GM19193 (cell line): ENCODE measurements around the gene RIN3.

Experiments used
- POLR2A ChIP-seq: IDR thresholded peaks from 4 replicates; pipeline ENCODE4 v1.6.1; 2011; ENCODE audit not compliant: insufficient read depth, insufficient read length; ENCODE audit errors: extremely low read depth

The RIN3 gene

DNA sequence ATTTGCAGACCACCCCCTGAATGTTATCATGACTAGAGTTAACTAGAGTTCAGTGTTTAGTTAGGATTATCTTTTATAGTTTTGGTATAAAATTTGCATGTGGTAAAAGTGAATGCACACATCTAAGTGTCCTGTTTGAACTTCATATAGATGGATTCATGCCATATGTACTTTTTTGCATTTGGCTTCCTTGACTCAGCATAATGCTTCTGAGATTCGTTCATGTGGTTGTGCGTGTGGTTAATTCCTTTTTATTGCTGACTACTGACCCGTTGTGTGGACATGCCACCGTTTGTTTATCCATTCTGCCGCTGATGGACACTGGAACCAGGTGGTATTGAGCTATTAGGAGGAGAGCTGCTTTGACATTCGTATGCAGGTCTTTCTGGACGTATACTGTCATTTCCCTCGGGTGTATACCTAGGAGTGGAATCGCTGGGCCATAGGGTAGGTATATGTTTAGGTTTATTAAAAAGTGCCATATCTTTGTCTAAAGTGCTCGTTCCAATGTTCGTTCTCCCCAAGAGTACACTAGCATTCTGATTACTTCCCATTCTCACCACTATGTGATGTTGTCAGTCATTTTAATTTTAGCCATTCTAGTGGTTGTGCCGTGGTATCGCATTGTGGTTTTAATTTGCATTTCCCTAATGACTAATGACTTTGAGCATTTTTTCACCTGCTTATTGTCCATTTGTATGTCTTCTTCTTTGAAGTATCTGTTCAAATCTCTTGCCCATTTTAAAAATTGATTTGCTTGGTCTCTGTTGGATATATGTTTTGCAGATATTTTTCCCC, 37.7 kb downstream of the RIN3 start:
- TF ChIP-seq POLR2A: no peak

DNA sequence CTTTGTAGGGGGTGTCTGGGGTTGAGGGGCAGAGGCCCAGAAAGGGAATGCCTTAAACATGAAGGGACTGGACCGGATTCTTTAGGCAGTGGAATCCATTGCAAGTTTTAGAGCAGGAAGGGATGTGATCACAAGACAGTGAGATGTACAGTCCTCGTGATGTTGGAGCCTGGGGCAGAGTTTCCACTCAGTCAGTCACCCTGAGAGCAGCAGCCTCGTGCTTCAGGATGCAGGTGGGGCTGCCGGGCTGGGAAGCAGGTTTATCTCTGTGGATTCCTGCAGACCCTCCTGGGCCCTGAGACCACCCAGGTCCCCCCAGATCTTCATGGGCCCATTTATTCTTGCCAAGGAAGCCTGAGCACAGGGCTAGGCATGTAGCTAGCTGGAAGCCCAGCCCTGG, 38.5 kb downstream of the RIN3 start:
- TF ChIP-seq POLR2A: no peak

DNA sequence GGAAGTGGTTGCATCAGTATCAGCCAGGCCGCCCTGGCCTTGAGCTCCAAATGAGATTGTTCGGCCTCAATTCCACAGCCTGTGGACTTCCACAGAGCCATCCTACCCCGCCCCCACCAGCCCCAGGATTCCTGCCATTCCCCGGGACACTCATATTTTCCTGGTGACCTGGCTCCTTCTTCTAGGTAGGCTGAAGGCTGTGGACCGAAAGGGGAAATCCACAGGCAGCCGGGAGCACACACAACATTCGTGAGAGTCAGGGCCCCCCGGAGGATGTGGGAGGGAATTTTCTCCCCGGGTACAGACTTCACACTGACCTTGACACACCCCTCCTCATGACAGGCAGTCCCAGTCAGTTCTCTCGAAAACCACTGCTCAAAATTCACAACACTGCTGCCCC, 39.9 kb downstream of the RIN3 start:
- TF ChIP-seq POLR2A: no peak

DNA sequence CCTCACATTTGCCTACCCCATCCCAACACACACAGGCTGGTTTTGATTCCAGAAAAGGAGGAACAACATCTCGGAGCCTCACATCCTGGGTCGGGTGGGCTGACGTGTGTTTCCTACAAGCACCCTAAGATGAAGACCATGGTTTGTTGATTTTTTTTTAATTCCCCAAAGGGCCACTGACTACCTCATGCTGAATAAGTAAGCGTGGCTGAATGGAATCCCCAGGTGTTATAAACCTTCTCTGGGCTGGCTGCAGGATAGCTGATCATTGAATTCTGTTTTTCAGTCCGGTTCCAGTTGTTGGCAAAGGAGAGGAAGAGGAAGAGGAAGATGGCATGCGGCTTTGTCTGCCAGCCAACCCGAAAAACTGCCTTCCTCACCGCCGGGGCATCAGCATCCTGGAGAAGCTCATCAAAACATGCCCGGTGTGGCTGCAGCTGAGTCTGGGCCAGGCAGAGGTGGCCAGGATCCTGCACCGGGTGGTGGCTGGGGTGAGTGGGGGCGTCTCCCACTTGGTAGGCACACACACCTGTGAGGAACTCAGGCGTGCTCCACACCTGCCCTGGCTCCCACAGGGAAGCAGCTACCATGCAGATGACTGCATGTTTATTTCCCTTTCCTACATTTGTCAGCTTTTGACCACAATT, 42.0 kb downstream of the RIN3 start:
- no peak for TF ChIP-seq POLR2A

DNA sequence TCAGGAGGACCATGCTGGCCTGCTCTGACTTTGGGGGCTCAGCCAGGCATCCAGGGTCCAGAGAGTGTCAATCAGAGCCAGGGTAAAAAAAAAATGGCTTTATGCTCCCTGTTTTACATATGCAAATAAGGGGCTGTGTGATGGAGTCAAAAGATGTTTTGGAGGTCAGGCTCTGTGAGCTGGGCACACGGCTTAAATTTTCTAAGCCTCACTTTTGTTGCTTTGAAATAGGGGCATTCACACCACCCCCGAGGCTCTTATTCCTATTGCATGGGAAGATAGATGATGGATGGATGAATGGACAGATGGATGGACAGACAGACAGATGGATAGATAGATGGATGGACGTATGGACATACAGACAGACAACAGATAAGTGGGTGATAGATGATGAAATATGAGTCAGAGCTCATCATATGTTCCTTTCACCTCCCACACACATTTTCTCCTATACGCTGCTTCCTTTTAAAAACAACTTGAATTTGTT, 42.7 kb downstream of the RIN3 start:
- no peak for TF ChIP-seq POLR2A

DNA sequence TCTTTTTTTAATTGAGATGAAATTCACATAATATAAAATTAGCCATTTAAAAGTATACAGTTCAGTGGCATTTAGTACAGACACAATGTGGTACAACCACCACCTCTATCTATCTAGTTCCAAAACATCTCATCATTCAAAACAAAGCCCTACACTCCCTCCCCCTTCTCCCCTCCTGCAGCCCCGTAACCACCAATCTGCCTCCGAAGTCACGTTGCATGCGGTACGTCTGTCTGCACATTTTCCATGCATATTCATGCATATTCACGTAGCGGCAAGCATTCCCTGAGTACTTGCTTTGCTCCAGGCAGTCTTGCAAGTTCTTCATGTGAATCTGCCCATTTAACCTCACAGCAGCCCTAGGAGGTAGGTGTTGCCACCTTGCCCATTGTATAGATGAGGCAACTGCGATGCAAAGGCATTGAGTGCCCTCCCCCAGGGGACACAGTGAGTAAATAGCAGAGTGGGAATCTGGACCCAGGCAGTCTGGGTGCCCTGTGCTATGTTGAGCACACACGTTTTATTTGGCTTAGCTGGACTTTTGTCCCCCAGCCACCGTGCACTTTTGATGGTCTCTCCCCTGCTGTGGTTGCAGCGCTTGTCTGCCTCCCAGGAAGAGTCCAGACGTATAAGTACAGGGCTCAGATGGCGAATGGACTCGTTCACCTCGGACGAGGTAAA, 43.4 kb downstream of the RIN3 start:
- no peak for TF ChIP-seq POLR2A

DNA sequence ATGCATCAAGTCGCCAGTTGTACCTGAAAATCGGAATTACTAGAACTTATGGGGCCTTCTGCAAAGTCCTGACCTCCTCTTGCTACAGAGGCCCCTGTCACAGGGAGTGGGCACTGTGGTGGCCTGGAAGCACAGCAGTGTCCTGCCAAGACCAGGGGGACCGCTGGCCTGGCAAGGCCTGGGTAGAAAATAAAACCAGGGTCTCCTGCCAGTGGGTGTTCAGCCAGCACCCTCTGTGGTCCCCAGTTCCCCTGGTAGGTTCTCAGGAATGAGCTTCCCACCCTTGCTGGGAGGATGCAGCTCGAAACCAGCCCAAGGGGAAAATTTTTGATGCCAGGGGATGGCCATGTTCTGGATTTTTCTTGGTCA, 43.9 kb downstream of the RIN3 start:
- TF ChIP-seq POLR2A: no peak

DNA sequence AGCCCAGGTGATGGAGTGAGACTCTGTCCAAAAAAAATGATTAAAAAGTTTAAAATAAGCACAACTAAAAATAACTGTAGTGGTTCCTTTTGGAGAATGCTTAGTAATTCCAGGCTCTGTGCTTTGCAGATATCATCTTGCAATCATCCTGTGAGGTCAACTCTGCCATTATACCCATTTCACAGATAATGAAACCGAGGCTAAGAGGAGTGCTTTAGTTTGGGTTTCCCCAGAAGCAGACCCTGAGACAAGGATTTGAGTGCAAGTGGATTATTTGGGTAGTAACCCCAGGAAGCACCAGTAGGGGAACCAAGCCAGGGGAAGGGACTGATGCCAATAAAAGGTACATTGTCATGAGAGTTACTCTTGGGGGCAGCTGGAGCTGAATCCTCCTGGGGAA, 44.7 kb downstream of the RIN3 start:
- no peak for TF ChIP-seq POLR2A

DNA sequence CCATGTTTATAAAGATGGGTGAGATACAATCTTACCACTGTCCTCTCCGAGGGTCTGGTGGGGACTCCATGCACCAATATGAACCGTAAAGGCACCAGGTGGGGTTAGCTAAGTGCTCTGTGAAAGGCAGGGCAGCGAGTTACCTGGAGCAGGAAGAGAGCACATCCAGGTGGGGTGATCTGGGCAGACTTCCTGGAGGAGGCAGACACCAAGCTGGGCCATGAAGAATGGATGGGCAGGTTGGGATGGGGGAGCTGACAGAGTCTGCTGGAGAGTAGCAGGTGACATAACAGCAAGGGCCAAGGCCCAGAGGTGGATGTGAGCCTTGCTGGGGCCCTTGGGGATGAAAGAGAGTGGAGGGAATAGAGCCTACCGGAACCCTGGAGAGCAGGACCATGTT, 45.9 kb downstream of the RIN3 start:
- TF ChIP-seq POLR2A: no peak

DNA sequence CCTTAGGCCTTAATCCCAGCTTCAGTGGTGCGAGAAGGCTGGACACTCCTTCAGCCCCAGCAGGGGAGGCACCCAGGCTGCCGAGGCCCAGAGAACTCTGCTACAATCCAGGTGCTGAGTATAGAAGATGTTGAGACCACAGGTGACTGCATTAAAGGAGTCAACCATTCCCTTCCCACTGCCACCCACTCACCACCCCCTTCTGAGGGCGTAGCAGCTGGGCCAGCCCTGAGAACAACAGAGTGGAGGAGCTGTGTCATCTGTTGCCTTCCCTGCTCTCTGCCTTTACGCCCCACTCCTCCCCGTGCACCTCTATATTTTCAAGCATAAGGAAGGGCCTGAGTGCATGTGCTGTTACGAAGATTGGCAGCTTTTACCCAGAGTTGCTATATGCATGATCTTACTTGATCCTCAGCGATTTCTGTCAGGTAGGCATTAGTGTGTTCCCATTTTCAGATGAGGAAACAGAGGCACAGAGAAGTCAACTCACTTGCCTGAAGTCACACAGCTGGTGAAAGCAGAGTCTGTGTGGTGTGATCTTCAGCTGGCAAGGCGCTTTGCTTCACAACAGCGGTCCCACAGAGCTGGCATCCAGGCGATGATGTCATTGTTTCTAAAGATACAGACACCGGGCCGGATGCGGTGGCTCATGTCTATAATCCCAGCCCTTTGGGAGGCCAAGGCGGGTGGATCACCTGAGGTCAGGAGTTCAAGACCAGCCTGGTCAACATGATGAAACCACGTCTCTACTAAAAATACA, 46.7 kb downstream of the RIN3 start:
- no peak for TF ChIP-seq POLR2A

DNA sequence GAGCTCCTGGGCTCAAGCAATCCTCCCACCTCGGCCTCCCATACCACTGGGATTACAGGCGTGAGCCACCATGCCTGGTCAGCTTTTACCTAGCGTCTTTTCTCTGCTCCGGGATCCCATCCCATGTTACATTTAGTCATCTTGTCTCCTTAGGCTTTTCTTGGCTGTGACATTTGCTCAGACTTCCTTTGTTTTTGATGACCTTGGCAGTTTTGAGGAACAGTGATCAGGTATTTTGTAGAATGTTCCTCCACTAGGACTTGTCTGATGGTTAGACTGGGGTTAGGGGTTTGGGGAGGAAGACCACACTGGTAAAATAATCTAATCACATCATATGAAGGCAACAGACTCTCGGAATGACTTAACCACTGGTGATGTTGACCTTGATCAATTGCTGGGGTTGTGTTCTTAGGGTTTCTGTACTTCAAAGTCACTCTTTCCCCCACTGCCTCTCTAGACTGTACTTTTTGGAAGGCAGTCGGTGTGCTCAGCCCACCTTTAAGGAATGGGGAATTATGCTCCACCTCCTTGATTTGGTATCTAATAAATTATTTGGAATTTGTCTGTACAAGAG, 48.4 kb downstream of the RIN3 start:
- no peak for TF ChIP-seq POLR2A

DNA sequence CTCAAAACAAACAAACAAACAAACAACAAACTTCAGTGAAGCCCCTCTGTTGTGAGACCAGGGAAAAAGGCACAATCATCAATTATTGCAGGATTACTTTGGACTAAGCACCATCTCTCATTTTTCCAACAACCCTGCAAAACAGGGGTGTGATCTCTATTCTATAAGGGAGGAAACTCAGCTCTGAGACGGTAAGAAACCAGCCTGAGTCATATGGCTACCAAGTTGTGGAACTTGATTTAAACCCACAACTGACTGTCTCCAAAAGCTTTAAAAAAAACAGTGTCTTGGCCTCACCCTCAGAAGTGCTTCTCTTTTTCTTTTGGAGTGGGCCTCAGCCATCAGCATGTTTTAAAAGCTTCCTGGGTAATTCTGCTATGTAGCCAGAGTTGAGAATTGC, 49.8 kb downstream of the RIN3 start:
- no peak for TF ChIP-seq POLR2A

DNA sequence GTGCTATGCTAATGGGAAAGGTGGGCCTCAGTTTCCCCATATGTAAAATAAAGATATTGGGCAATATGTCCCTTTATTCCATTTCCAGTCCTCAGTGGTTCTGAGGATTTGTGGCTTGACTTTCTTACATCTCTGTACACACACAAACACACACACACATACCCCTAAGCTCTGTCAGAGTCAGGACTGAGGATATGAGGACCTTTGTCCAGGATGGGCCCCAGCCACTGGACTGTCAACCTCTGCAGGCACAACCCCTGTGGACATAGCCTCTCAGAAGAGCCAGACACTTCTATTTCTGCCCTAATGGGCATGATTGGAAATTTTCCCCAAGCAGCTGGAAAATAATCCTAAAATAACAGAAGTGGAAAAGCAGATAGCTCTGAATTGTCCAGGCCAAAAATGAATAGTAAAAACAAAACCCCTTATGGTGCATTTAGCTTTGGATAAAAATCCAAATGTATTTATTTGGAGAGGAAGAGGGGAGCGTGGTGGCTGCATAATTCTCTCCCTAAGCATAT, 50.2 kb downstream of the RIN3 start:
- TF ChIP-seq POLR2A: no peak

DNA sequence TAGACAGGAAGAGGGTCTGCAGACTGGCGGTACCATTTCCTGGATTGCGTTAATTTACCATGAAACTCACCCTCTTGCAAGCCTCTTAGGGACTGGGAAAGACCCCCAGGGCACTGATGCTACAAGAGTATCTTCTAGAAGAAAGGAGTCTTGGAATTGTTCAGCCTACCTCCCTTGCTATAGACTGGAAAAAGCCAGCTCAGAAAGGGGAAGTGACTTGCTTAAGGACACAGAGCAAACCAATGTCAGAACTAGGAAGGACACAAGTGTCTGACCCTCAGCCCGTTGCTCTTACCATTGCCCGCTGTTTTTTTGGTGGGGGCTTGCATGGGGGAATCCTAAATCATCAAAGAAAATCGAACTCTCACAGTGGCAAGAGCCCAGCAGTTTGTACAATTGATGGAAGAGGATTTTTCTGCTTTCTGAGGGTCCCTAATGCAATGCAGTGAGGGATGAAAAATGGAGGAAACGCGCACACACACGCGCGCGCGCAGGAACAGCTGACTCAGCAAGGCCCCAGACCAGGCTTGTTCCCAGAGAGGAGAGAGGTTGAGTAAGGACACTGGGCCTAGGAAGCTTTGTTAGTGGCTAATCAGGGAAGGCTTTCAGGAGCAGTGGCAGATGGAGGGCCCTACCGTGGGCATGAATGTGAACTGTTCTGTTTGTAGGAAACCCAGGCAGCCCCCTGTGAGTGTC, 50.9 kb downstream of the RIN3 start:
- TF ChIP-seq POLR2A: no peak
